HepG2 (cell line): ENCODE measurements around the gene ZNF514. TPM values are rescaled to one million over a fixed set of nuclear protein-coding genes. Genes with fewer than 3 reads are reported as not detected.

Experiments
- ATF3 ChIP-seq: sonication (generic); formaldehyde crosslinking; IDR thresholded peaks from 2 replicates; pipeline ENCODE4 v1.4.0; 2020; ENCODE audit warnings: missing genetic modification reagents
- CHCHD3 ChIP-seq: sonication (generic); formaldehyde crosslinking; IDR thresholded peaks from 2 replicates; pipeline ENCODE4 v1.8.0; 2022; ENCODE audit warnings: mild to moderate bottlenecking, missing genetic modification reagents, moderate library complexity
- ELF1 ChIP-seq: sonication (generic); formaldehyde crosslinking; IDR thresholded peaks from 2 replicates; pipeline ENCODE4 v1.4.0; 2020; ENCODE audit warnings: missing genetic modification reagents
- FOXA1 ChIP-seq, 2 experiments: fragments of 450-650 bp in 1 of 2; sonication (generic) in 1 of 2; formaldehyde crosslinking in 1 of 2; IDR thresholded peaks; 2 replicates each; pipeline versions ENCODE4 v1.4.0 to v1.6.1; 2016 to 2020; ENCODE audit warnings: missing genetic modification reagents in 1 of 2
- HHEX ChIP-seq: IDR thresholded peaks from 2 replicates; pipeline ENCODE4 v1.6.1; 2016; ENCODE audit warnings: control low read depth
- JUN ChIP-seq: sonication (generic); formaldehyde crosslinking; IDR thresholded peaks from 2 replicates; pipeline ENCODE4 v1.4.0; 2020; ENCODE audit warnings: mild to moderate bottlenecking, missing genetic modification reagents
- KLF9 ChIP-seq: IDR thresholded peaks from 2 replicates; pipeline ENCODE4 v1.6.1; 2016; ENCODE audit warnings: low read depth
- PITX1 ChIP-seq: sonication (generic); formaldehyde crosslinking; IDR thresholded peaks from 2 replicates; pipeline ENCODE4 v1.5.1; 2020; ENCODE audit warnings: mild to moderate bottlenecking, missing genetic modification reagents
- PLSCR1 ChIP-seq: sonication (generic); formaldehyde crosslinking; IDR thresholded peaks from 2 replicates; pipeline ENCODE4 v1.5.0; 2020; ENCODE audit warnings: missing genetic modification reagents, mild to moderate bottlenecking, borderline replicate concordance
- POLR2AphosphoS5 ChIP-seq: IDR thresholded peaks from 2 replicates; pipeline ENCODE4 v1.6.1; 2012; ENCODE audit warnings: low read depth, low read length
- SETDB1 ChIP-seq: sonication (generic); formaldehyde crosslinking; IDR thresholded peaks from 2 replicates; pipeline ENCODE4 v1.5.1; 2020; ENCODE audit warnings: missing genetic modification reagents, mild to moderate bottlenecking, borderline replicate concordance
- SP4 ChIP-seq: sonication (generic); formaldehyde crosslinking; IDR thresholded peaks from 2 replicates; pipeline ENCODE4 v1.8.1; 2023; ENCODE audit warnings: mild to moderate bottlenecking, missing genetic modification reagents
- ZC3H4 ChIP-seq: sonication (generic); formaldehyde crosslinking; IDR thresholded peaks from 2 replicates; pipeline ENCODE4 v1.4.0; 2020; ENCODE audit warnings: missing genetic modification reagents, borderline replicate concordance
- ZNF207 ChIP-seq: fragments of 450-650 bp; IDR thresholded peaks from 2 replicates; pipeline ENCODE4 v1.6.1; 2016; ENCODE audit warnings: antibody characterized with exemption, borderline replicate concordance
- ZNF24 ChIP-seq: fragments of 450-650 bp; IDR thresholded peaks from 2 replicates; pipeline ENCODE4 v1.6.1; 2017; ENCODE audit warnings: antibody characterized with exemption, mild to moderate bottlenecking
- ZNF296 ChIP-seq: sonication (generic); formaldehyde crosslinking; conservative IDR thresholded peaks from 2 replicates; pipeline ENCODE4 v1.5.0; 2020; ENCODE audit warnings: mild to moderate bottlenecking, missing genetic modification reagents
- ZNF326 ChIP-seq: sonication (generic); formaldehyde crosslinking; IDR thresholded peaks from 2 replicates; pipeline ENCODE4 v1.4.0; 2020; ENCODE audit warnings: missing genetic modification reagents, borderline replicate concordance
- ZNF431 ChIP-seq: sonication (generic); formaldehyde crosslinking; IDR thresholded peaks from 2 replicates; pipeline ENCODE4 v1.9.0; 2022; ENCODE audit warnings: missing genetic modification reagents, low read depth, mild to moderate bottlenecking, borderline replicate concordance
- ZNF576 ChIP-seq: sonication (generic); formaldehyde crosslinking; IDR thresholded peaks from 2 replicates; pipeline ENCODE4 v1.4.0; 2020; ENCODE audit warnings: mild to moderate bottlenecking, missing genetic modification reagents
- ZNF691 ChIP-seq: sonication (generic); formaldehyde crosslinking; IDR thresholded peaks from 2 replicates; pipeline ENCODE4 v1.4.0; 2020; ENCODE audit warnings: missing genetic modification reagents, low read depth, mild to moderate bottlenecking, borderline replicate concordance
- ZNF703 ChIP-seq: sonication (generic); formaldehyde crosslinking; IDR thresholded peaks from 2 replicates; pipeline ENCODE4 v1.5.1; 2020; ENCODE audit warnings: missing genetic modification reagents, mild to moderate bottlenecking, moderate library complexity, borderline replicate concordance
- ZNF776 ChIP-seq: sonication (generic); formaldehyde crosslinking; IDR thresholded peaks from 2 replicates; pipeline ENCODE4 v1.4.0; 2020; ENCODE audit warnings: mild to moderate bottlenecking, missing genetic modification reagents
- ZNF782 ChIP-seq: sonication (generic); formaldehyde crosslinking; IDR thresholded peaks from 2 replicates; pipeline ENCODE4 v1.4.0; 2020; ENCODE audit warnings: missing genetic modification reagents, mild to moderate bottlenecking, borderline replicate concordance
- ZNF83 ChIP-seq: sonication (generic); formaldehyde crosslinking; IDR thresholded peaks from 2 replicates; pipeline ENCODE4 v1.4.0; 2020; ENCODE audit warnings: missing genetic modification reagents, mild to moderate bottlenecking, borderline replicate concordance
- polyA plus RNA-seq, 8 experiments: library from polyadenylated mRNA; depleted of rRNA in 3 of 8; stranded (reverse) in 7 of 8; unstranded in 1 of 8; fragments of >200 nt; fragmentation: Illumina TruSeq in 4 of 8; extraction: Trizol in 4 of 8; gene quantifications; 2 replicates each; pipeline versions ENCODE4 v1.2.1 to v1.2.3, GENCODE V29; 2011 to 2016; ENCODE audit warnings: low read depth in 4 of 8, missing spikeins in 1 of 8, mixed read lengths in 1 of 8; ENCODE audit not compliant: insufficient read depth in 1 of 8
- total RNA-seq, 5 experiments: library from RNA; depleted of rRNA; stranded (reverse); fragments of >200 nt; fragmentation: Illumina TruSeq; extraction: Trizol; gene quantifications; 2 replicates each; pipeline ENCODE4 v1.2.3, GENCODE V29; 2016; ENCODE audit warnings: low read depth in 1 of 5
- TF ChIP-seq, protein P1 (sequence below): sonication (generic); formaldehyde crosslinking; IDR thresholded peaks from 2 replicates; pipeline ENCODE4 v1.8.0; 2022; ENCODE audit warnings: missing genetic modification reagents, mild to moderate bottlenecking, inconsistent platforms, borderline replicate concordance
- TF ChIP-seq, protein P2 (sequence below): sonication (generic); formaldehyde crosslinking; IDR thresholded peaks from 2 replicates; pipeline ENCODE4 v1.4.0; 2020; ENCODE audit warnings: low read depth, mild to moderate bottlenecking, missing genetic modification reagents

Gene ZNF514
- total and polyA plus RNA-seq, 2 of the 13 experiments (the other 11 are each of a cell fraction or from before 2014, with no cell fraction given): 15.2 to 18.7 TPM

- TF ChIP-seq, protein P1, sequence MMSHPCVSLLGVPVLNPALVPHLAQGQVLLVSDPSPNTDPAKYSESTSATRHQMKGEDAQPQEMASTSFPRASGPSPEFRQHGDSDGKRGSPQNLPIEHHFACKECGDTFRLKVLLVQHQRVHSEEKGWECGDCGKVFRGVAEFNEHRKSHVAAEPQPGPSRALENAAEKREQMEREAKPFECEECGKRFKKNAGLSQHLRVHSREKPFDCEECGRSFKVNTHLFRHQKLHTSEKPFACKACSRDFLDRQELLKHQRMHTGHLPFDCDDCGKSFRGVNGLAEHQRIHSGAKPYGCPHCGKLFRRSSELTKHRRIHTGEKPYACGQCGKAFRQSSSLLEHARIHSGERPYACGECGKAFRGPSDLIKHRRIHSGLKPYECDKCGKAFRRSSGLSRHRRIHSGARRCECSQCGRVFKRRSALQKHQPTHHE (CRISPR knock-in tag): 0 out of 2 replicates have a peak, but pooled peaks have one; percentile 41
- TF ChIP-seq FOXA1 (IDR thresholded peaks at IDR 0.05): no peak
- no peak for TF ChIP-seq FOXA1 (CRISPR knock-in tag; IDR thresholded peaks at IDR 0.05)
- peak; percentile 73; the same call in 1 of the 2 replicates for TF ChIP-seq CHCHD3 (CRISPR knock-in tag)
- no peak for TF ChIP-seq ZNF431 (CRISPR knock-in tag)
- no peak for TF ChIP-seq ZNF703 (CRISPR knock-in tag)
- no peak for TF ChIP-seq HHEX (CRISPR knock-in tag)
- TF ChIP-seq SETDB1: no peak
- no peak for TF ChIP-seq ZNF776
- no peak for TF ChIP-seq PLSCR1
- TF ChIP-seq ZNF24: no peak
- TF ChIP-seq PITX1 (CRISPR knock-in tag): peak; percentile 42; the same call in 1 of the 2 replicates
- TF ChIP-seq, protein P2, sequence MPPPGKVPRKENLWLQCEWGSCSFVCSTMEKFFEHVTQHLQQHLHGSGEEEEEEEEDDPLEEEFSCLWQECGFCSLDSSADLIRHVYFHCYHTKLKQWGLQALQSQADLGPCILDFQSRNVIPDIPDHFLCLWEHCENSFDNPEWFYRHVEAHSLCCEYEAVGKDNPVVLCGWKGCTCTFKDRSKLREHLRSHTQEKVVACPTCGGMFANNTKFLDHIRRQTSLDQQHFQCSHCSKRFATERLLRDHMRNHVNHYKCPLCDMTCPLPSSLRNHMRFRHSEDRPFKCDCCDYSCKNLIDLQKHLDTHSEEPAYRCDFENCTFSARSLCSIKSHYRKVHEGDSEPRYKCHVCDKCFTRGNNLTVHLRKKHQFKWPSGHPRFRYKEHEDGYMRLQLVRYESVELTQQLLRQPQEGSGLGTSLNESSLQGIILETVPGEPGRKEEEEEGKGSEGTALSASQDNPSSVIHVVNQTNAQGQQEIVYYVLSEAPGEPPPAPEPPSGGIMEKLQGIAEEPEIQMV (CRISPR knock-in tag): no peak
- 0 out of 2 replicates have a peak, but pooled peaks have one; percentile 10 for TF ChIP-seq ZNF691 (CRISPR knock-in tag)
- TF ChIP-seq POLR2AphosphoS5: no peak
- no peak for TF ChIP-seq ZNF326 (CRISPR knock-in tag)
- TF ChIP-seq ZNF576: no peak
- no peak for TF ChIP-seq ZNF296 (CRISPR knock-in tag)
- no peak for TF ChIP-seq ZNF83 (CRISPR knock-in tag)
- no peak for TF ChIP-seq ZC3H4 (CRISPR knock-in tag)
- 0 out of 2 replicates have a peak, but pooled peaks have one; percentile 19 for TF ChIP-seq ELF1 (CRISPR knock-in tag)
- no peak for TF ChIP-seq JUN (CRISPR knock-in tag)
- TF ChIP-seq SP4 (CRISPR knock-in tag): peak; percentile 49; the same call in 1 of the 2 replicates
- peak; percentile 12; the same call in 1 of the 2 replicates for TF ChIP-seq ATF3 (CRISPR knock-in tag)
- TF ChIP-seq ZNF207: no peak
- TF ChIP-seq ZNF782 (CRISPR knock-in tag): no peak
- TF ChIP-seq KLF9 (CRISPR knock-in tag): no peak
Observed at GRCh38 chr2:95158891-95159619, 593 bp downstream of the ZNF514 start (continued).
